ENCODE results near the gene ENTPD3.

DNA sequence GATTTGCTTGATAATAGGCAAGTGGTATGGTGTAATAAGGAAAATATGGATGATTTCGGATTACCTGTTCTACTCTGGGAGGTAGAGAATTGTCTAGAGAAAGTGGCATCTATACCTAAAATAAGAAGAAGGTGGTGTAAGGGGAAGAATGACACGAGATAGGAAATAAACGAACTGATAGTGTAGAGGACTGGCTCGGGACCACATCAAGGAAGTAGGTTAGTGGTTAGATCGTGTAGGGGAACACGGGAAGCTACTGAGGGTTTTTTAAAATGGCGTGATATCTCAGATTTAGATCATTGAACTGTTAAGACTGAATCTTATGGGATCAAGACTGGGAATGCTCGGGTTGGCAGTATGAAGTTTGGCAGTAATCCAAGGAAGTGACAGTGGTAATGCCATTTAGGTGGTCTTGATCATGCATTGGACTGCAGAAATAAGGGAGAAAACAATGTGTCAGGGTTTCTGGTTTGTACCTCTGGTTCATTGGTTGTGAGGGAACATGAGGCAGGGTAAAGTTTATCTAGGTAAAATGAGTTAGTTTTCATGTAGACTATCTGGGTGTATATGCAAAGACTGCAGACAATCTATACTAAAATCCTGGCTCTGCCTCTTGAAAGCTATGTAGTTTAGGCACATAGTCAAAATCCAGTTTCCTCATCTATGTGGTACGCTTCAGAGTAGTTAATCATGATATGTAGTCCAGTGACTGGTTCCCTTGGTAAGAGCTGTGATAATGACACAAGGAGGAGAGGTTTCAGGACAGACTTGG is 77.5 kb downstream of the ENTPD3 start:
- TF ChIP-seq, protein P1, sequence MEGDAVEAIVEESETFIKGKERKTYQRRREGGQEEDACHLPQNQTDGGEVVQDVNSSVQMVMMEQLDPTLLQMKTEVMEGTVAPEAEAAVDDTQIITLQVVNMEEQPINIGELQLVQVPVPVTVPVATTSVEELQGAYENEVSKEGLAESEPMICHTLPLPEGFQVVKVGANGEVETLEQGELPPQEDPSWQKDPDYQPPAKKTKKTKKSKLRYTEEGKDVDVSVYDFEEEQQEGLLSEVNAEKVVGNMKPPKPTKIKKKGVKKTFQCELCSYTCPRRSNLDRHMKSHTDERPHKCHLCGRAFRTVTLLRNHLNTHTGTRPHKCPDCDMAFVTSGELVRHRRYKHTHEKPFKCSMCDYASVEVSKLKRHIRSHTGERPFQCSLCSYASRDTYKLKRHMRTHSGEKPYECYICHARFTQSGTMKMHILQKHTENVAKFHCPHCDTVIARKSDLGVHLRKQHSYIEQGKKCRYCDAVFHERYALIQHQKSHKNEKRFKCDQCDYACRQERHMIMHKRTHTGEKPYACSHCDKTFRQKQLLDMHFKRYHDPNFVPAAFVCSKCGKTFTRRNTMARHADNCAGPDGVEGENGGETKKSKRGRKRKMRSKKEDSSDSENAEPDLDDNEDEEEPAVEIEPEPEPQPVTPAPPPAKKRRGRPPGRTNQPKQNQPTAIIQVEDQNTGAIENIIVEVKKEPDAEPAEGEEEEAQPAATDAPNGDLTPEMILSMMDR (IDR thresholded peaks at IDR 0.05): no peak
- TF ChIP-seq POLR2A (IDR thresholded peaks at IDR 0.05): no peak

Data from body of pancreas (tissue), 4 donors.